ENCODE results near the gene PRKCA.

The PRKCA gene

DNA sequence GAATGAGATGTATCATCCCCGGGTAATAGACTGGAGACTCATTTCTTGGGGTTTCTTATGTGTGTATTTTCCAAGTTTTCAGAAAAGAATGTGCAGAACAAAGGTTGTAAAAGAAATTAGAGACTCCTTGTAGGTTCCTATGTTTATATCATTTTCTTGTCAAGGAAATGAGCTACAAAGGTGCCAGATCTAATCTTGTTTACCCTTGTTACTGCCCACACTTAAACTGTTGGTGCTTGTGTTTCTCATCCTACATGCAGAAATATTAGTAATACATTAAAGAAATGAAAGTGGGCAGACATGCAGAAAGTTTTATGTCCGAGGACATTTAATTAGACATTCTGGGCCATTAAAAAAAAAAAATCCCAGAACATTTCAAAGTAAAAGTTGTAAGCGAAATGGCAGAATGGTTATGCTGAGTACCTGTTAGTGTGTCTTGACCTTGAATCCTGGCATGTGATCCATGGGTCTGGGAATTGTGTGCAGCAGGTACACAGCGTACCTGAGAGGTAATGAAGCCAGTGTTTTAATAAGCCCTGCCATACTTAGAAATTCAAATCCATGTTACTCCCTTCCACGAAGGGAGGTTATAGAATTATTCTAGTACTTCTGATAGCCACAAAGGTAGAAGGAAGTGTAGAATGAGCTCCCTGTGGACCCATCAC is 469.9 kb downstream of the PRKCA start:
- no peak for DNase-seq (ENCODE audit: low read depth in 2 of 2)

DNA sequence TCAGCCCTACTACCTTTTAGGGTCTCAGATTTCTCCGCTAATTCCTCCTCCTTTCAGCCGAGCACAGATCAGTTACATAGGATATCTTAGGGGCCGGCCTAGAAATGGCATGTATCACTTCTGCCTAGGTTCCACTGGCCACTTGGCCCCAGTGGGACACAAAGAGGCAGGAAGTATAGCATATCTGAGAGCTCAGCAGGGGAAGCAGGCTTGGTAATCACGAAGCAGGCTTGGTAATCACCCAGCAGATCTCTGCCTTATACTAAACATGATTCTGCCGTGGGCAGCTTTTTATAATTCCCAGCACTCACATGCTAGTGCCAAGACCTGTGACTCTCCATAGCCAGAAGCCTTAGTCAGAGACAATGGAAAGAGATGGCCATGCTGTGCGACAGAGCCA is 472.9 kb downstream of the PRKCA start:
- DNase-seq (ENCODE audit: low read depth in 2 of 2): no peak

DNA sequence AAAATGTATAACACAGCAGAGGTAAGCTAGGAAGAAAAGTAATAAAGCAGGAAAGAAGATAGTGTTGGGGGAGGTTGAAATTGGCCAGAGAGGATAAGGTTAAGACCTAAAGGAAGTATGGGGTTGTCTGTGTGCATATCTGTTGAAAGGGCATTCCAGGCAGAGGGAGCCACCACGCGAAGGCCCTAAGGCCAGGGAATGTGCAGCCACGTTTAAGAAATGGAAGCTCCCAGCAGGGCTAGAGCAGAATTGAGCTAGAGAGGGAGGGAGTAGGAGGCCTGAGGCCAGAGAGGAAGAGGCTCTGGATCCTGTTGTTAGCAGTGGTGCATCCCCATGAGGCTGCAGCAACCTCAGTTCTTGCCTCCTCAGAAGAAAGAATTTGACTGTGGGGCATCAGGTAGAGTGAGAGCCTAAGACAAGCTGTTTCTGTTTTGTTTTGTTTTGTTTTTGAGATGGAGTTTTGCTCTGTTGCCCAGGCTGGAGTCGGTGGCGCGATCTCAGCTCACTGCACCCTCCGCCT is 473.5 kb downstream of the PRKCA start:
- no peak for DNase-seq (ENCODE audit: low read depth in 2 of 2)

DNA sequence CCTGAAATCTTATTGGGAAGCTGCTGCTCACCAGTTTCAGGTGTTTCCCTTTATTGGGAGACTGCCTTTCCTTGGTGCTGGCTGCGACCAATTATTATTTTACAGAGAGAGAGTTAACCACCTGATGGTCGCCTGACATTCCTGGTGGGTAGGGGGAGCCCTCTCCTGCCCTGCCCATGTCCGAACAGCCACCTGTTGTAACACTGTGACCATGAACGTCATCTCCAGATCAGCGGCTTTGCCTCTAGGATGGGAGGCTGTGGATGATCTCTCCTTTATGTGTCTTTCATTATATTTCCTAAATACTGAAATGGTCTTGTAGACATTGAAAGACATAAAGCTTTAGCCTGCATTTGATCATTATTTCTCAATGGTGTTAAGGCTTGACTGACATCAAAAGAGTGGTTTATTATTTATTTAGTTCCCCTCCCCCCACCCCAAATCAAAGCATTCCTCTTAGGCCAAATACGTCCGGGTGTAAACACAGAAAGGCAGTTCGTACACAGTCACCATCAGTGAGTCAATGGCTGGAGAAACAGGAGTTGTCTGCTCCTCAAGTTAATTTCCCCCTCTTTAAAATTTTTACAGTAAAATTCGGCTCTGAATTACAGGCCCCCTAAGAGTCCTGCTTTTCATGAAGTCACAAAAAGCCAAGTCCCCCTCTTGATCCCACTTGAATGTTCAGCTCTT is 474.7 kb downstream of the PRKCA start:
- DNase-seq (ENCODE audit: low read depth in 2 of 2): no peak

DNA sequence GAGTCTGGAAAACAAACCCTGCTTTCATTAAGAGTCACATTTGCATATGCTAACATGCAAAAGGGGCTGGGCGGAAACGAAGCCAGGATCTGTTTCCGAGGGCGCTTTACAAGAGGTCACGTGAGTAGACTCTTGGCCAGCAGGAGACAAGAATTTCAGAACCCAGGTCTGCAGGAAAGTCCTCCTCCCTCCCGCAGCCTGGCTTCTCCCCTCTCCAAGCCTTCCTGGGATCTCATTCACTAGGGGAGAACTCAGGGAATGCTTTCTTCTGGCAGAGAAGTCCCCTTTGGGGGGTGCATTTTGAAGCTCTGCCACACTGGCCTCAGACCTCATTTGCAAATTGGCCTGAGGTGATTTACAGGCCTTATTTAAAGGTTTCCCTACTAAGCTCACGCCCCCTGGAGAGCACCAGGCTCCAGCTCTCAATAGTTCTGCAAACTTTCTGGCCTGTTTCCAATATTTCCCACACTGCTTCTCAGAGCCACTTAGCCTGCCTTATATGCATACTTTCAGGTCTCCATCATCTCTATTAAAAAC is 475.3 kb downstream of the PRKCA start:
- DNase-seq (ENCODE audit: low read depth in 2 of 2): no peak

DNA sequence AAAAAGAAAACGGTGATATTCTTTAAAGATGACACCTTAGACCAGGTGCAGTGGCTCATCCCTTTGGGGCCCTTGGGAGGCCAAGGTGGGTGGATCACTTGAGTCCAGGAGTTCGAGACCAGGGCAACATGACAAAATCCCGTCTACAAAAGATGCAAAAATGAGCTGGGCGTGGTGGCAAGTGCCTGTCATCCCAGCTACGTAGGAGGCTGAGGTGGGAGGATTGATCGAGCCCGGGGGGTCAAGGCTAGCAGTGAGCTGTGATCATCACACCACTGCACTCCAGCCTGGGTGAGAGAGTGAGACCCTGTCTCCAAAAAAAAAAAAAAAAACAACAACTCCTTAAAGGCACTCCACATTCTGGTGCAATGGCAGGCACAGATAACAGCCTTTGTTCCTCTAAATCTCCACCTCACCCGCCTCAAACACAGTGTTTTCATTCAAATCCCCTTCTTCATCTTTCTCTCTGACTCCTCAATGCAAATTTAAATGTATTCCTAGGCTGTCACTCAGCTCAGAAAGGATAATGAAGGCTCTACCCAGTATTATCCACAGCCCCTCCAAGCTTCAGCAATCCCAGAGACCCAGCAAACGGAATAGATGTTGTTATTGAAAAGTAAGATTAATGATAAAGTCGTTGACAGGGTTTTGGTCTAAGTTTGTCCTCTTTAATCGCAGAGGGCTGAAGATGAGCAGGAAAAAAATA is 476.3 kb downstream of the PRKCA start:
- DNase-seq (ENCODE audit: low read depth in 2 of 2): no peak

DNA sequence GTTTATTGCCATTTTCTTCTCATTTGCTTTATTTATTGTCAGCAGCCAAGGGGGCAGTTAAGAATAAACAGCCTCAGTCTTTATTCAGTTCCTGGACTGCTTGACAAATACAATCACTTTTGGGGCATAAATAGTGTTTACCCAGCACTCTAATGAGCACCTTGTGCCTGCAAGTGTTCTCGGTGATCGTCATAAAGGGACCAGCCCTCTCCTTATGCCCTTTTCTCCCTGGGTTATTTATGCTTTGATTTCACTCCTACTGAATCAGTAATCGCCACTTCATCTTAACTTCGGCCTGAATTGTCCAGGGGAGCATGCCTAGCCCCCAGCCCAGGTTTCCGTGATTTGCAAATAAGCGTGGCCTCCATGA is 476.8 kb downstream of the PRKCA start:
- DNase-seq (ENCODE audit: low read depth in 2 of 2): no peak

DNA sequence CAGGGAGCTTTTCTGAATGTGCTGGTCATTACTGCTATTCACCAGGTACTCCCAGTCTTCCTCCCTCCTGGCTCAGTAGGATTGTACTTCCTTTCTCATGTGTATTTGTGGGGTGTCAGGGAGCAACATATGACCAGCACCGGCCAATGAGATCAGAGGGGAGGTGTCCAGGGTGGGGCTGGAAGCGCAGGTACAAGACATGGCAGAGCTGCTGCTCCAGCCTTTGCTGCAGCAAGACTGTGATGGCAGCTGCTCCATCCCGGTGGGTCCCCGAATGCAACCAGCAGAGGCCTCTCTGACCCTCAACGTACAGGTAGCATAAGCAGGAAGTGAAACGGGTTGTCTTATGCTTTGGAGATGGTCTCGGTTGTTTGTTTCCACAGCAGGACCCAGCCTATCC is 478.7 kb downstream of the PRKCA start:
- DNase-seq (ENCODE audit: low read depth in 2 of 2): no peak

DNA sequence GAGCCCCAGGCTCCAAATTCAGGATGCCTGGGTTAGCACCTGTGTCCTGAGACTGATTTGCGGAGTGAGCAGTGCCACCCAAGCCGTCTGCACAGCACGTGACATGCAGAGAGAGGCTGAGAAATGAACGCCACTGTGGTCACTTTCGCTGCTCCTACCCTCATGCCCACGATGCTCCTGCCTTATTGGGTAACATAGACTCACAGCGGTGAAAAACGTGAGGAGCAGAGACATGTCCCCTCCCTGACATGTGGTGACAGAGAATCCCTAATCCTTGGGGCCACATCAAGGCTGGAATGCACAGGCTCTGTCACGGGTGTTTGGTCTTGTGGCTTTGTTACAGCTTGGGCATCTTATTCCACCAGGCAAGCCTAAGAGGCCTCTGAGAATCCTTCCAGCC is 480.4 kb downstream of the PRKCA start:
- DNase-seq (ENCODE audit: low read depth in 2 of 2): no peak

DNA sequence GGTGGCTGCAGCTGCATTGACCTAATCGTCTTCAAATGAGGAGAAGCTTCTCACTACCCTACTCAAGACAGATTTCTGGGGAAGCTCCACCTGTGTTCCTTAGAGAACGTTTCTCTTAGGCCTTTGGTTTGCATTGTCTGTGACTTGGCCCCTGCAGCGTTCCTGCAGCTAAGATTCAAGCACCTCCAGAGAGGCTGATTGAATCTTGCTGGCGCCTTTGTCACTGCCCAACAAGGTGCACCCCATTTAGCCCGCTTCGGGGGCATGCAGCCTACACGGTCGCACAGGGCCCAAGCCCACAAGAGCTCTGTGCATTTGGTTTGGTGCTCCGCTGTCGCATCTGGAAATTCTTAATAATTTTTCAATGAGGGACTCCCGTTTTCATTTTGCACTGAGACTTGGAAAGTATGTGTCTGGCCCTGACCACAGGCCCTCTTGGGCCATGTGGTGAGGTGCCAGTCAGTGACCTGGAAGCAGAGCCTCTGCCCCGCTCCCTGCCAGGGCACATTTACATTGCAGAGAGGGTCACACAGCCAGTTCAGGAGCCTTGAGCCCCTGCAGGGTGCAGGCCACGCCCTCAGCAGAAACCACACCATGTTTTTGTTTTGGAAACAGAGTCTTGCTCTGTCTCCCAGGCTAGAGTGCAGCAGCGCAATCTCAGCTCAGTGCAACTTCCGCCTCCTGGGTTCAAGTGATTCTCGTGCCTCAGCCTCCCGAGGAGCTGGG is 481.4 kb downstream of the PRKCA start:
- DNase-seq (ENCODE audit: low read depth in 2 of 2): no peak

DNA sequence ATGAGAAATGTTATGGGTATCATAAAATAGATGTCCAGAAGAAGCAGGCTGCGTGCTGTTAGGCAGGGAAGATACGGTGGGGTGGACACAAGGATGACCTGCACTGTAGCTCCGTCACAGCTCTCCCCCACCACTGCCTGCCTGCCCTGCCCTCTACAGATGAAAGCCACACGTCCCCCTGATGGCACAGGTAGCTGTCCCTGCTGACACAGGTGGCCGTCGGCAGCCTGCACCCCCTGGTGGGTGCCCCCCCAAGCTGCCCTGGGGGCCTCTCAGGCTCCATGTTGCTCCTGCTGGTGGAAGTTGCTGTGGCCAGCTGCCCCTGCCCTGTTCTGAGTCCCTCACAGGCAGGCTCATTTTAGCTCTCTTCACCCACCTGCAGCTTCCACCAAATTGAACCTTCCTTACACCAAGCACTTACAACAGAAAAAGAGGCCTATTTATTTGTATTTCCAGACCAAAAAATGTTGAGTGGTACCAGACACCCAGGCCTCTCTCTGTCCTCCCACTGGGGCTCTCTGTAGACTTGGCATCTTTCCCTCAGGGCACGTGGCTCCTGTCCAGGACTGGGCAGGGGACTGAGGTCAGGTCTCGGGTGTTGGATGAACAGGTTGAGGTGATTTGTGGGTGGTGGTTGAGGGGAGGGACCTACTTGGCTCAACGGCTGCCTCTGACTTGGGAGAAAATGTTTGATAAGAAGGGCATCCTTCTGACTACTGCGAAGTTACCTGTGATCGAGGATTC is 482.4 kb downstream of the PRKCA start:
- no peak for DNase-seq (ENCODE audit: low read depth in 2 of 2)

DNA sequence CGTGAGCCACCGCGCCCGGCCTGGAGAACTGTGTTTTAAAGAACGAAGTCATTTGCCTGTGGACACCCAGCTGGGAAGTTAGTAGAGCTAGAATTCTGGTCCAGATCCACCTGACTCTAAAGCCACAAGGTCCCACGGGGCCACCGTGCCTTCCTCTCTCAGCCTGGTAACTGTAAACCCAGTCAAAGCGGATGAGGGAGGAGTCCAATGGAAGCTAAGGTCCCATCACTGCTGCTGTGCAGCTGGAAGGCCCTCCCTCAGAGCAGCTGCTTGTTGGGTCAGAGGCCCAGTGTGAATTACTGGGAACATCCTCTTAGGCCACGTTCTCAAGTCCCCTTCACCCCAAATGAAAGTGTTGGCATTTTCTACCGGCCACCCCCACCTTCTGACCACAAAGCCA is 483.7 kb downstream of the PRKCA start:
- no peak for DNase-seq (ENCODE audit: low read depth in 2 of 2)

DNA sequence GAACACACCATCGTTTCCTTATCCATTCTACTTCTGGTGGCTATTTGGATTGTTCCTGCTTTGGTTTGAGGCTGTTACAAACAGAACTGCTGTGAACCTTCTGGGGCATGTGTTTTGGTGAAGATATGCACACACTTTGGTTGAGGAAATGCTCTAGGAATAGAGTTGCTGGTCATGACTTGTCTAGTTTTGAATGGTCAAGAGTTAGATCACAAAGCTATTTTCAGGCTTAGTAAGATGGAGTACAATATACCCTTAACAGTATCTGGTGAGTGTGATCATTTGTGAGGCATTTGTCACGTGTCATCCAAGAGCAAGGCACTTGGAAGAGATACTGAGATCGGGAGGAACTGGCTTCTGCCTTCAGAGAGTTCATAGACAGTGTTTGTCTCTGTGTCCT is 485.5 kb downstream of the PRKCA start:
- no peak for DNase-seq (ENCODE audit: low read depth in 2 of 2)

DNA sequence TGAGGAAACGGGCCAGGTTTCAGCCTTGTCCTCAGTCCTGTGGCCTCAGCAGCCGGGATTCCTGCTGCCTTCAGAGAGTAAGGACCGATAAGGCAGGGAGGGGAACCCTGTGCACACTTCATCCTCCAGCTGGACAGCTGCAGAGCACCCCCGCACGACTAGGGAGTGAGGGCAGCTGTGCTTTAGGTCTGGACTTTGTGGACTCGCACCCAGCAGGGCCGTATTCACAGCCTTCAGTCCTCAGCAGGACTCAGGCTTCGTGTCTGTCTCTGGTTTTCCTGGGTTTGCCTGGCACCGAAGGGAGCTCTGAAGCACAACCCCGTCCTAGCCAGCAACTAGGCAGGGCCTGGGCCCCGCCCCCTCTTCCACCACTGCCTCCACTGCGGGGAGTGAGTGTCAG is 486.7 kb downstream of the PRKCA start:
- no peak for DNase-seq (ENCODE audit: low read depth in 2 of 2)

DNA sequence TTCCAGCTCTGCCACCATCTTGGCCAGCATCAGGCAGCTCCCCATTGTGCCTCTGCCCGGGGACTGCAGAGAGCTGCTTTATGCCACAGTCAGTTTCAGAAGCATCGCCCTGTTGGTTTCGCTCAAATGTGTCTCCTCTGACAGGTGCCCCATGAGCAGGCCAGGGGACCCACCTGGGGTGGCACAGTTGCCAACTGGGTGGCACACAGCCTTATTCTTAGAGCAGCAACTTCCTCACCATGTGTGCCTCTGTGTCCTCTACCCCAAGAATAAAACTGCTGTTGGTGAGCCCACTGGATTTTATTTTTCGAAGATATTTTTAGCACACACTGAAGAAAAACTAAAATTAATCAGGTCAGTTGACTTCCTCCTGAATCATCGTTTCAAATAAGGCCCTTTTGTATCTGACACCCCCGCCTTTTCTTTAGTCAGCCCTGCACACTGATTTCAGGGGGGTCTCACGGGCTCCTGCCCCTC is 487.6 kb downstream of the PRKCA start:
- DNase-seq (ENCODE audit: low read depth in 2 of 2): no peak

DNA sequence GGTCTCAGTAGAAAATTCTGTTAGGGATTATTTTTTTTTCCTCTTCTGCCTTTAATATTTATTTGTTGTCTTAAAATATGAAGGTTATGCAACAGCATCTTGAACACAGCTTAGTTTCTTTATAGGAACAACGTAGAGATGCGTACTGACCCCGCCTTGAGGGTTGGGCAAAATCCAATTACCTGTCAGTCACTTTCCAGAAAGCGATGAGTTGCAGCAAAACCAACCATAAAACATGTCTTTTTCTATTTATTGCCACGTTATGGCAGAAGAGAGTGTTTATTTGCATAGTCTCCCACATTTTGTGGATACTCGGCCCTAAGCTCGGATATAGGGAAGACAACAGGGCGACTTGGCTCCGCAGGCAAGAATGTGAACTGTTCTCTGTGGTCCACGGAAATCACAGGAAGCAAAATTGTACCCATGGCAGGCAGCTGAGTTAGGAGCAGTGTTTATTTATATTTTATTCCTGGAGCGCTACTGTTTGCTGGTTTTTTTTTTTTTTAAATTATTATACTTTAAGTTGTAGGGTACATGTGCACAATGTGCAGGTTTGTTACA is 488.2 kb downstream of the PRKCA start:
- no peak for DNase-seq (ENCODE audit: low read depth in 2 of 2)

DNA sequence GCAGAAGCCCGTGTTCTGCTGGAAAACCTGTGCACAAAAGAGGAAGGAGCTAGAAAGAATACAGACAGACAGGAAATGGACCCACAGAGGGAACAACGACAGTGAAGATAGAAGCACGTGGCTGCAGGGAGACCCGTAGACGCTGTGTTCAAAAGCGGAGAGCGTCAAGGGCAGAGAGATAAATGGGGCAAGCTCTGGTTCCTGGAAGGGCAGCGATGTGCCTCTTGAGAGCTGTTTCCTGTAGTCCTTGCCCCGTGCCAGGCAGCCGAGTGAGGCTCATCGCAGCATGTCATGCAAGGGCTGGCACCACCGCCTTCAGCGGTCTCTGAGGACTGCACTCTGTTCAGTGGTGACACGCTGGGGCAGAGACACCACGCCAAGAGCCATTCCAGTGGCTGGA is 488.9 kb downstream of the PRKCA start:
- no peak for DNase-seq (ENCODE audit: low read depth in 2 of 2)

DNA sequence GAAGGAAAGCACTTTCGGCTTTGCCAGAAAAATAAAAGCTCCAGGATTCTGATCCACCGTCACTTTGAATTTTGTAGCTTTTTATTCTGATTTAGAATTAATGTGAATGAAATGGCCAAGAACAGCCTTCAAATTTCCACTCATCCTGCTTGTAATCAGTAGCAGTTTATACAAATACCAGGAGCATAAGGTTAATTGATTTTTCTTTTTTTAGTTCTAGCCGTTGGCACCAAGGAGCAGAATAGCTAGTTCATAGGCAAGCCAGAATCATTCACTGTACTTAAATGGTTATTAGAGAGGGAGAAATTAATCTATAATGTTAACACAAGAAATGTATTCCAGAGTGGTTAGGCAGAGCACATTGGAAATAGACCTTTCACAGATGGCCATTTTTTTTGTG is 491.4 kb downstream of the PRKCA start:
- no peak for DNase-seq (ENCODE audit: low read depth in 2 of 2)

DNA sequence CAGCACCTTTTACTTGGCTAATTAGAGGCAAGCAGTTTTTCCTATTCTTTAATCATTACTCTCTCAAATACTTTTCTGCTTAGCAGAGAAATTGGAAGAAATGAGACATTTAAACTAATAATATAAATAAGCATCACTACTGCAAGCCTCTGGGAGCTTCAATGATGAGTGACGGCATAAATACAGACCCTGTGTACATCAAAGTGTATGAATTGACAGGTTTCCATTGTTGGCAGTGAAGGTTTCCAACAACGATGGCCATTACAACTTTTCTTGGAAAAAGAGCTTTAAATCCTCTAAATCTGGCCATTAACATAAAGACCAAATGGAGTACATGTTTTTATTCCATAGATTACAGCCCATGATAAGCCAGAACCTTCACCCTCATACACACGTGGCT is 493.1 kb downstream of the PRKCA start:
- DNase-seq (ENCODE audit: low read depth in 2 of 2): no peak

DNA sequence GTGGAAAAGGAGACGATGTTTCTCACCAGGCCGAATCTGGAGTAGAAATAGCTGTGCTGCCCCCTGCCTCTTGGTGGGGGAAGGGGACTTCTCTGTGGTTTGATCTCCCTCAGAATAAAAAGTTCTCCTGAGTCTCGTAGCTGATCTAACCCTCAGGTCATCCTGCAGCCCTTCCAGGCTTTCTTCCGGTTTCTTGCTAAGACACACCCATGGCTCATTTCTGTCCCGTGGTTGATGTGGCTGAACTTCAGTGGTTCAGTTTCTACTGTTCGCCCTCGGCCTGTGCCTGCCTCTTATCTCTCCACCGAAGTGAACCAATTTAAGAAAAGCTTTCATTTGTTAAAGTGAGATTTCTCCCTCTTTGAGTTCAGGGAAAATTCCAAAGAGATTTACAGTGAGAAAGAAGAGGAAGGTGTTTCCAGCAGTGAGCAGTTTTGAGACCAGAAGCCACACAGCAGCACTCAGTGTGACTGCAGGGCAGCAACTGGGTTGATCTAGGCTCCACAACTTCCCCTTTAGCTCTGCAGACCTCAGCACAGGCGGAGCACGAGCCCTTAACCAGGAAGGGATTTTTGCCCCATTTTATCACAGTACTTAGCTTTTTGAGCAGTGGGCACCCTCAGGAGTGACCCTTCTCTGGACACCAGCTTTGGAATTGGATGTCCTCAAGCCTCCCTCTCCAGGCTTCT is 497.6 kb downstream of the PRKCA start:
- DNase-seq (ENCODE audit: low read depth in 2 of 2): no peak

Measured in activated CD8-positive, alpha-beta memory T cell treated with anti-CD3 and anti-CD28 coated beads for 4 hours (primary cell).